DND-41 (cell line): ENCODE data around the gene TST.

Experiments
- ATAC-seq: fragments of 200-7000 bp; cut with Tn5 transposase; 3 replicates; pipeline ENCODE4 v1.9.1; 2021; ENCODE audit warnings: low read depth; ENCODE audit not compliant: insufficient read depth
- DNase-seq: peaks from one replicate; pipeline ENCODE4 v3.0.0-alpha.2; 2020
- H2AFZ ChIP-seq: 2 replicates; pipeline ENCODE4 v1.6.0; 2012; ENCODE audit warnings: low read depth, low read length
- H3K27ac ChIP-seq: 2 replicates; pipeline ENCODE4 v1.5.1; 2012; ENCODE audit warnings: low read length, inconsistent platforms
- H3K27me3 ChIP-seq: fragments of 200-600 bp; sonication (generic); 2 replicates; pipeline ENCODE4 v1.6.0; 2012; ENCODE audit warnings: low read length, mild to moderate bottlenecking, inconsistent platforms; ENCODE audit not compliant: insufficient read depth, poor library complexity
- H3K36me3 ChIP-seq: 2 replicates; pipeline ENCODE4 v1.5.1; 2012; ENCODE audit warnings: low read length, inconsistent platforms; ENCODE audit not compliant: insufficient read depth
- H3K4me1 ChIP-seq: 2 replicates; pipeline ENCODE4 v1.5.1; 2012; ENCODE audit warnings: mild to moderate bottlenecking, low read length; ENCODE audit not compliant: insufficient read depth
- H3K4me2 ChIP-seq: 2 replicates; pipeline ENCODE4 v1.6.0; 2012; ENCODE audit warnings: mild to moderate bottlenecking, moderate library complexity, low read length, inconsistent platforms; ENCODE audit not compliant: insufficient read depth
- H3K4me3 ChIP-seq, 2 experiments: fragments of 200-600 bp in 1 of 2; shearing (Covaris generic) in 1 of 2; 2 replicates each; pipeline ENCODE4 v1.5.1; 2012 to 2016; ENCODE audit warnings: inconsistent platforms in 2 of 2, low read length in 2 of 2, mild to moderate bottlenecking in 2 of 2, low read depth in 1 of 2, moderate library complexity in 1 of 2
- H3K79me2 ChIP-seq: 2 replicates; pipeline ENCODE4 v1.6.0; 2012; ENCODE audit warnings: low read length, inconsistent platforms; ENCODE audit not compliant: insufficient read depth
- H3K9ac ChIP-seq: 2 replicates; pipeline ENCODE4 v1.6.0; 2012; ENCODE audit warnings: low read depth, mild to moderate bottlenecking, inconsistent platforms, low read length, moderate library complexity
- H3K9me3 ChIP-seq: 2 replicates; pipeline ENCODE4 v1.5.1; 2012; ENCODE audit warnings: low read length, moderate library complexity, mild to moderate bottlenecking, inconsistent platforms; ENCODE audit not compliant: insufficient read depth, severe bottlenecking
- H4K20me1 ChIP-seq: 2 replicates; pipeline ENCODE4 v1.6.0; 2012; ENCODE audit warnings: low read length; ENCODE audit not compliant: insufficient read depth
- EZH2 ChIP-seq: IDR thresholded peaks from 3 replicates; pipeline ENCODE4 v1.6.1; 2012; ENCODE audit warnings: borderline replicate concordance, low read depth, mild to moderate bottlenecking, moderate library complexity, low read length, inconsistent platforms; ENCODE audit not compliant: severe bottlenecking
- TF ChIP-seq, protein P1 (sequence below): IDR thresholded peaks from 2 replicates; pipeline ENCODE4 v1.5.1; 2012; ENCODE audit warnings: borderline replicate concordance, low read length, moderate library complexity, mild to moderate bottlenecking; ENCODE audit not compliant: poor library complexity, severe bottlenecking; ENCODE audit errors: extremely low read depth

Gene TST

DNA sequence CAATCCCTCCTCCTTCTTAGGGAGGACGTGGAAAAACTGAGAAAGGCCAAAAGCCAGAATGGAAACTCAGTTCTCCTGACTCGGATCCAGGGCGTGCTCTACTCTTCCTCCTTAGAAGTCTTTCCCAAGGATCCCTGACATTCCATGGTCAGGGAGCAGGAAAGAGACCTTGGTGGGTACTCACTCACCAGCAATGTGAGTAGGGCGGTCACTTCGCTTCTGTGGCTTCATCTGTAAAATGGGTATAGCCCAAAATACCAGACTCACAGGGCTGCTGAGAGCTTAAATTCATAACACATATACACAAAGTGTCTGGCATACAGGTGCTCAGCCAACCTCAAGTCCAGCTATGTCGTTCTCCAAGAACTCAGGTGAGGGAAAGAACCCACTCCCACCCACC, 31.7 kb upstream of the TST start:
- Histone ChIP-seq H3K27ac (no peak overlapping the region), H3K79me2 (peaks cover 5% of the 10 kb centered on the region; the same call in 1 of the 2 replicates), H3K9me3 (no peaks in the 10 kb centered on the region), H4K20me1 (no peaks in the 10 kb centered on the region; the same call in 1 of the 2 replicates), H3K36me3 (peaks cover 28% of the 10 kb centered on the region), H2AFZ (peak overlapping the region; percentile 10), H3K4me2 (peak overlapping the region; percentile 97), H3K9ac (no peak overlapping the region), H3K27me3 (no peaks in the 10 kb centered on the region), H3K4me3 (peak overlapping the region in 1 of 2 experiments; percentile 93; a peak in 2 of 4 replicates), H3K4me1 (peaks cover 29% of the 10 kb centered on the region)
- TF ChIP-seq EZH2 = no peak
- TF ChIP-seq, protein P1, sequence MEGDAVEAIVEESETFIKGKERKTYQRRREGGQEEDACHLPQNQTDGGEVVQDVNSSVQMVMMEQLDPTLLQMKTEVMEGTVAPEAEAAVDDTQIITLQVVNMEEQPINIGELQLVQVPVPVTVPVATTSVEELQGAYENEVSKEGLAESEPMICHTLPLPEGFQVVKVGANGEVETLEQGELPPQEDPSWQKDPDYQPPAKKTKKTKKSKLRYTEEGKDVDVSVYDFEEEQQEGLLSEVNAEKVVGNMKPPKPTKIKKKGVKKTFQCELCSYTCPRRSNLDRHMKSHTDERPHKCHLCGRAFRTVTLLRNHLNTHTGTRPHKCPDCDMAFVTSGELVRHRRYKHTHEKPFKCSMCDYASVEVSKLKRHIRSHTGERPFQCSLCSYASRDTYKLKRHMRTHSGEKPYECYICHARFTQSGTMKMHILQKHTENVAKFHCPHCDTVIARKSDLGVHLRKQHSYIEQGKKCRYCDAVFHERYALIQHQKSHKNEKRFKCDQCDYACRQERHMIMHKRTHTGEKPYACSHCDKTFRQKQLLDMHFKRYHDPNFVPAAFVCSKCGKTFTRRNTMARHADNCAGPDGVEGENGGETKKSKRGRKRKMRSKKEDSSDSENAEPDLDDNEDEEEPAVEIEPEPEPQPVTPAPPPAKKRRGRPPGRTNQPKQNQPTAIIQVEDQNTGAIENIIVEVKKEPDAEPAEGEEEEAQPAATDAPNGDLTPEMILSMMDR = no peak
- DNase-seq (no peak), ATAC-seq (no peak)

GRCh38 chr22:37049224-37049623, 30.0 kb upstream of the TST start:
- no peak overlapping the region for H3K27ac ChIP-seq
- no peak for TF ChIP-seq EZH2
- TF ChIP-seq, protein P1 = no peak
- no peak overlapping the region for H2AFZ ChIP-seq
- no peaks in the 10 kb centered on the region for H3K27me3 ChIP-seq
- no peak overlapping the region for H3K4me2 ChIP-seq
- DNase-seq = no peak
- no peaks in the 10 kb centered on the region; the same call in 1 of the 2 replicates for H4K20me1 ChIP-seq
- no peak overlapping the region for H3K9ac ChIP-seq
- no peak overlapping the region for H3K4me3 ChIP-seq
- ATAC-seq = no peak
- H3K9me3 ChIP-seq = no peaks in the 10 kb centered on the region
- peaks cover 15% of the 10 kb centered on the region for H3K36me3 ChIP-seq
- H3K79me2 ChIP-seq = peaks cover 5% of the 10 kb centered on the region; the same call in 1 of the 2 replicates
- peaks cover 29% of the 10 kb centered on the region for H3K4me1 ChIP-seq

GRCh38 chr22:37048133-37048532, 28.9 kb upstream of the TST start:
- no peak for TF ChIP-seq EZH2
- TF ChIP-seq, protein P1 = no peak
- Histone ChIP-seq H3K79me2 (peaks cover 5% of the 10 kb centered on the region; the same call in 1 of the 2 replicates), H3K27me3 (peaks cover 2% of the 10 kb centered on the region), H3K4me2 (no peak overlapping the region), H3K36me3 (peaks cover 4% of the 10 kb centered on the region; the same call in 1 of the 2 replicates), H3K27ac (no peak overlapping the region), H3K4me3 (no peak overlapping the region), H4K20me1 (no peaks in the 10 kb centered on the region; the same call in 1 of the 2 replicates), H2AFZ (no peak overlapping the region), H3K9me3 (no peaks in the 10 kb centered on the region), H3K9ac (no peak overlapping the region), H3K4me1 (peaks cover 21% of the 10 kb centered on the region)
- ATAC-seq (no peak), DNase-seq (no peak)

- ATAC-seq = no peak
- Histone ChIP-seq H3K4me1 (peaks cover 10% of the 10 kb centered on the region), H3K27me3 (peaks cover 2% of the 10 kb centered on the region), H4K20me1 (no peaks in the 10 kb centered on the region), H3K27ac (no peak overlapping the region), H2AFZ (no peak overlapping the region), H3K79me2 (peaks cover under 1% of the 10 kb centered on the region; the same call in 1 of the 2 replicates), H3K4me2 (no peak overlapping the region), H3K4me3 (no peak overlapping the region), H3K36me3 (no peaks in the 10 kb centered on the region), H3K9ac (no peak overlapping the region), H3K9me3 (no peaks in the 10 kb centered on the region)
- TF ChIP-seq, protein P1 = no peak
- no peak for TF ChIP-seq EZH2
- DNase-seq = no peak
Observed at GRCh38 chr22:37047006-37047405, 27.8 kb upstream of the TST start.
